HG02623 (cell line): Measurements from ENCODE around the gene SYCE3.

ENCODE experiments used
- ATAC-seq: cut with Tn5 transposase; IDR thresholded peaks from one replicate; pipeline ENCODE4 v1.9.1; 2021; ENCODE audit warnings: moderate library complexity; ENCODE audit not compliant: unreplicated experiment

Gene SYCE3

GRCh38 chr22:50576806-50577696 lies 14.3 kb upstream of the SYCE3 start:
- no peak for ATAC-seq

DNA sequence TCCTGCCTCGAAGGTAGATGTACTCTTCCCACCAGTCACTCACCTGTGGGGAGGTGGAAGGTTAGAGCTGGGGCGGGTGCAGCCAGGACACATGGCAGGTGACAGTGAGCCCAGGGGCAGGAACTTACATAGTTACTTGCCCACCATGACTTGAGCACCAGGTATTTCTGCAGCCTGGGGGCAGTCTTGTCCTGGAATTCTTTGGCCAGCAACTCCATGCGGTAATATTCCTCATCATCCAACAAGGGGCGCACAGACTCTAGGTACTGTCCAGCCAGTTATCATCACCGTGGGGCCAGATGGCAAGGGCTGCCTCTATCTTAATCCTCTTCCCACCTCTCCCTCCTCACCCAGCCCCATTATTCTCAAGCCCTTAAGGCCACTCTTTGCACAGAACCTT lies 13.4 kb upstream of the SYCE3 start:
- no peak for ATAC-seq

GRCh38 chr22:50575426-50575941 lies 12.8 kb upstream of the SYCE3 start:
- no peak for ATAC-seq

- no peak for ATAC-seq
Measured at GRCh38 chr22:50574383-50574755, 11.7 kb upstream of the SYCE3 start.

- no peak for ATAC-seq
Measured at GRCh38 chr22:50573491-50574382, 11.0 kb upstream of the SYCE3 start.

DNA sequence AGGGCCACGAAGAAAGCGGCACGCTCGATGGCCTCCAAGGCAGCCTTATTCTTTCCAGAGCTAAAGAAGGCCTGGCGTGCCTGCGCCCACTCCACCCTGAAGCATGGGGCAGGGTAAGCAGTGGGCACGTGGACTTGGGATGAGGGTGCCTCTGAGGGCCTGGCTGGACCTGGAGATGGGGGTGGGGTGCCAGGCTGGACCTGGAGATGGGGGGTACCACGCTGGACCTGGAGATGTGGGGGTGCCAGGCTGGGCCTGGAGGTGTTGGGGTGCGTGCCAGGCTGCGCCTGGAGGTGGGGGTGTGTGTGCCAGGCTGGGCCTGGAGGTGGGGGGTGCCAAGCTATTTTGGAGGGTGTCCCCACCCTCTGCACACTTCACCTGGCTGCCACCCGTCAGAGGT lies 10.2 kb upstream of the SYCE3 start:
- ATAC-seq = no peak

DNA sequence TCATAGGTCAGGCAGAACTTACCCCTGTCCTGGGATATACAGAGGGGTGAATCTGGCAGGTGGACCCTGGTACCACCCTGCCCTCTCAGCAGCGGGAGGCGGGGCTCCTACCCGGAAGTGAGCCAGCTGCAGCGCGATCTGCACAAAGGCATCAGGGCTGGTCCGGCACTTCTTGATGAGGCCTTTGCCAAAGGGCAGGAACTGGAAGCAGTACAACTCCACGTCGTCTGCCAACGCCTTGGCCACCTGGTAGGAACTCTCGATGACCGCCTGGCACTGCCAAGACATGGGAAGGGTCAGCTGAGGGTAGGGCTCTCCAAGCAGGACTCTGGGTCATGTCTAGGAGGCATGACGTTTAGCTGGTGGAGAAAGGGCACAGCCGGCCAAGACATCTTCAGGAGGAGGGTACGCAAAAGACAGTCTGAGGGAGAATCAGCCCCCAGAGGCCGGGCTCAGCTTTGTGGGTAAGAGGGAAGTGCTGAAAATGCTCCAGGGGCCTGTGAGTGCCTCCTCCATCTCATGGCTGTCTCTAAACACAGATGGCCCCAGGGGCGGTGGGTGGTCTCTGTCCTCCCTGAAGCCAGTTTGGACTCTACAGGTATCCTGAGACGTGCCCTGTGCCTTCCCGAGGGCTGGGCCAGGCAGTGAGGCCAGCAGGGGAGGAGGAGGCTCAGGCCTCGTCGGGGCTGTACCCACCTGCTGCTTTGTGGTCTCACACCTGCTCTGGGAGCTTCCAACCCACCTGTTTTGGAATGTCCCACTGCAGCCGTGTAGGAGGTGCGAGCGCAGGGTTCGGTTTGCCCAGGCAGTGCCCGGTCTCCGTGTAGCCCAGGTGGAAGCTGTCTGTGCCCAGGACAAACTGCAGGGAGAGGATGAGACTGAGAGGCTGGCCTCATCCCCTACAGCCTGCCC lies 8.8 kb upstream of the SYCE3 start:
- ATAC-seq = no peak

DNA sequence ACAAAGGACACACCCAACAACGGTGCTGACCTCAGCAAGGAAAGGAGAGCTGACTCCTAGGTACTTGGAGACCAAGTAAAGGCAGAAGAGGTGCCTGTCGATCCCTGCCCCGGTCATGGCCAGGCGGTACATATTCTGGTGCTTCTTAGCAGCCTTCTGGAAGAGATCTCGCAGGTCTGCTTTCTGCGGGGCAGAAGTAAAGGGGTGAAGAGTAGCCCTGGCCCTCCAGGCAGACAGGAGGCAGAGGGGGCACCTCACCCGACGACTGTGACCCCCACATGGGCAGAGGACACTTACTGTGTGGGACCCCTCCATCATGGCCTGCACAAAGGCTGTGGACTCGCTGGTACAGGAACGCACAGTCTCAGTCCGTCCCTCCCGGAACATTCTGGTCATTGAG lies 8.1 kb upstream of the SYCE3 start:
- no peak for ATAC-seq

- no peak for ATAC-seq
Measured at GRCh38 chr22:50569896-50570535, 7.3 kb upstream of the SYCE3 start.

- ATAC-seq = no peak
Measured at GRCh38 chr22:50569041-50569459, 6.3 kb upstream of the SYCE3 start.

DNA sequence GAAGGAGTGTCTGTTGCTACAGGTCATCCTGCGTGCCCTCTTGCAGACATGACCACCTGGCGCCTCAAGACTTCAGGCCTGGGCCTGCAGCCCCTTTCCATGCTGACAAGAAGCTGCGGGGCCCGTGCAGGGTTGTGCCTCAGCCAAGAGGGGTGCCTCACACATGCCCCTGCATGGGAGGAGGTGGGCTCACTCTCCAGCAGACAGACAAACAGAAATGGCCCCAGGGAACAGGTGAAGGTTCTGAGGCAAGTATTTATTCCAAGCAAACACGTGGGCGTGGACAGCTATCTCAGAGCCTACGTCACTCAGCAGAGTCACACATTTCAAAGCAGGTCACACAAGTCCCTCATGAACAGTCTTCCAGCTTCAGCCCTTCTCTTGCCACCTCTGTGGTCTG lies 5.9 kb upstream of the SYCE3 start:
- ATAC-seq = no peak

DNA sequence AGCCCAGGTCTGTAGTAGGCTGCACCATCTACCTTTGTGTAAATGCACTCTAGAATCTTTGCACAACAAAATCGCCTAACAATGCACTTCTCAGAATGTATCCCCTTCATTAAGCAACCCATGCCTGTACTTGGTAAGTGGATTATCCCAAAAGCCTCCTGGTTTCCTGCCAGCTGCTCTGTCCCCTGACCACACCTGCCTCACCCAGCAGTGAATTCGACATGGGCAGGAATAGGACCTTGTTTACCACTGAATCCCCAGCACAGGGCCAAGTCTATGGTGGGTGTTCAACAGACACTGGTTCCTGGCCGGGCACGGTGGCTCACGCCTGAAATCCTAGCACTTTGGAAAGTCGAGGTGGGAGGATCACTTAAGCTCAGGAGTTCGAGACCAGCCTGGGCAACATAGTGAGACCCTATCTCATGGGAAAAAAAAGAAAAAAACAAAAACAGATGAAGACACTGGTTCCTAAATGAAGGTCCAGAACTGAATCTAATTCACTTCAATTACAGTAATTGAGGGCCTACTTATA lies 5.1 kb upstream of the SYCE3 start:
- no peak for ATAC-seq

DNA sequence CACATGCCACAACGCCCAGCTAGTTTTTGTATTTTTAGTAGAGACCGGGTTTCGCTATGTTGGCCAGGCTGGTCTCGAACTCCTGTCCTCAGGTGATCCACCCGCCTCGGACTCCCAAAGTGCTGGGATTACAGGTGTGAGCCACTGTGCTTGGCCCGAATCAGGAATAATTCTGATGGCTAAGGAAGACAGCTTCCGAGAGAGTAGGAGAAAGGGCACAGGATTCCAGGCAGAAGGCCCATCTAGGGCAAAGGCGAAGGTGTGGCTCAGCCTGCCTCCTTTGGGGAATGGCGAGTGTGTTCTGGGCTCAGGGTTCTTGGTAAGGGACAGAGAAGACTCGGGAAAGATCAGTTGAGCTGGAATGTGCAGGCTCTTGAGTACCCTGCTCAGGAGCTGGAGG lies 1.6 kb upstream of the SYCE3 start:
- no peak for ATAC-seq

- no peak for ATAC-seq
Measured at GRCh38 chr22:50563413-50564160, 868 bp upstream of the SYCE3 start.

GRCh38 chr22:50561401-50562358 lies 1.0 kb downstream of the SYCE3 start:
- no peak for ATAC-seq

DNA sequence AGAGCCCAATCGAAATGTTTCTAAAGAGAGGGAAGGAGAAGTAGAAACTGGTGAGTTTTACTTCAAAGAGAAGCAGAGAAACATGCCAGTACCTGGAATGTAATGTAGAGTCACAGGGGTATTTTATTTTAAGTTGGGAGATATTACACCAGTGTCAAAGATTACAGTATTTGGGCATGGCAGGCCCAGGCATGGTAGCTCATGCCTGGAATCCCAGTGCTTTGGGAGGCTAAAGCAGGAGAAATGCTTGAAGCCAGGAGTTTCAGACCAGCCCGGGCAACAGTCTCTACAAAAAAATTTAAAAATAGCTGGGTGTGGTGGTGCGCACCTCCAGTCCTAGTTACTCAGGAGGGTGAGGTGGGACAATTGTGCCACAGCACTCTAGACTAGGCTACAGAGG lies 2.7 kb downstream of the SYCE3 start:
- ATAC-seq = no peak

DNA sequence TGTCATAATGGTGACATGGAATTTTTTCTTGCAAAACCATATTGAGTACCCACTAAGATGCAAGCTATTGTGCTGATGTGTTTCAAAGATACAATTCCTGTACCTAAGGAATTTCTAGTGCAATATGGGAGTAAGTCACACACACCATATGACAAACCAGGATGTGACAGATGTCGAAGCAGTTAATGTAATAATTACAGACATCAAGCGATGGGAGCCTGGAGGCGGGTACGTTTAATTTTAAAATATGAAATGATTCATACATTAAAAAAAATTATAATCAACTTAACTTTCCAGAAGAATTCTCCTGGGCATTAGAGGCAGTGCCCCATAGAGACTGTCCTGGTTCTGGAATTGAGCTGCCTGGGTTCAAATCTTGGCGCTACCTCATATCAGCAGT lies 6.0 kb downstream of the SYCE3 start:
- no peak for ATAC-seq

- no peak for ATAC-seq
Measured at GRCh38 chr22:50553310-50553709, 9.4 kb downstream of the SYCE3 start.
